DMS53 treated with DMSO at 0.1 percent for 48 hours (cell line): ENCODE results near the gene DAPK1.

Source experiments
- DNase-seq: peaks from one replicate; lab custom pipeline; 2025; ENCODE audit not compliant: unreplicated experiment; lab: John Stamatoyannopoulos, UW

DAPK1 gene

DNA sequence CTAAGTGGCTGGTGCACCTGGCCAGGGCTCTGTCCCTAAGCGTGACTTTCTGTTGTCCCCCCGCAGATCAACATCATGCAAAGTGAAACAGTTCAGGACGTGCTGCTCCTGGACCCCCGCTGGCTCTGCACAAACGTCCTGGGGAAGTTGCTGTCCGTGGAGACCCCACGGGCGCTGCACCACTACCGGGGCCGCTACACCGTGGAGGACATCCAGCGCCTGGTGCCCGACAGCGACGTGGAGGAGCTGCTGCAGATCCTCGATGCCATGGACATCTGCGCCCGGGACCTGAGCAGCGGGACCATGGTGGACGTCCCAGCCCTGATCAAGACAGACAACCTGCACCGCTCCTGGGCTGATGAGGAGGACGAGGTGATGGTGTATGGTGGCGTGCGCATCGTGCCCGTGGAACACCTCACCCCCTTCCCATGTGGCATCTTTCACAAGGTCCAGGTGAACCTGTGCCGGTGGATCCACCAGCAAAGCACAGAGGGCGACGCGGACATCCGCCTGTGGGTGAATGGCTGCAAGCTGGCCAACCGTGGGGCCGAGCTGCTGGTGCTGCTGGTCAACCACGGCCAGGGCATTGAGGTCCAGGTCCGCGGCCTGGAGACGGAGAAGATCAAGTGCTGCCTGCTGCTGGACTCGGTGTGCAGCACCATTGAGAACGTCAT lies 208.5 kb downstream of the DAPK1 start:
- no peak for DNase-seq

DNA sequence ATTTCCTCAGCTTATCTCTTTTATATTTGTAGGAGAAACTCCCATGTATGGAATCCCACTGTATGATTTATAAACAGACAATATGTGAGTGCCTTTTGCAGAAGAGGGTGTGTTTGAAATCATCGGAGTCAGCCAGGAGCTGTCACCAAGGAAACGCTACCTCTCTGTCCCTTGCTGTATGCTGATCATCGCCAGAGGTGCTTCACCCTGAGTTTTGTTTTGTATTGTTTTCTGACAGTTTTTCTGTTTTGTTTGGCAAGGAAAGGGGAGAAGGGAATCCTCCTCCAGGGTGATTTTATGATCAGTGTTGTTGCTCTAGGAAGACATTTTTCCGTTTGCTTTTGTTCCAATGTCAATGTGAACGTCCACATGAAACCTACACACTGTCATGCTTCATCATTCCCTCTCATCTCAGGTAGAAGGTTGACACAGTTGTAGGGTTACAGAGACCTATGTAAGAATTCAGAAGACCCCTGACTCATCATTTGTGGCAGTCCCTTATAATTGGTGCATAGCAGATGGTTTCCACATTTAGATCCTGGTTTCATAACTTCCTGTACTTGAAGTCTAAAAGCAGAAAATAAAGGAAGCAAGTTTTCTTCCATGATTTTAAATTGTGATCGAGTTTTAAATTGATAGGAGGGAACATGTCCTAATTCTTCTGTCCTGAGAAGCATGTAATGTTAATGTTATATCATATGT lies 210.3 kb downstream of the DAPK1 start:
- no peak for DNase-seq

DNA sequence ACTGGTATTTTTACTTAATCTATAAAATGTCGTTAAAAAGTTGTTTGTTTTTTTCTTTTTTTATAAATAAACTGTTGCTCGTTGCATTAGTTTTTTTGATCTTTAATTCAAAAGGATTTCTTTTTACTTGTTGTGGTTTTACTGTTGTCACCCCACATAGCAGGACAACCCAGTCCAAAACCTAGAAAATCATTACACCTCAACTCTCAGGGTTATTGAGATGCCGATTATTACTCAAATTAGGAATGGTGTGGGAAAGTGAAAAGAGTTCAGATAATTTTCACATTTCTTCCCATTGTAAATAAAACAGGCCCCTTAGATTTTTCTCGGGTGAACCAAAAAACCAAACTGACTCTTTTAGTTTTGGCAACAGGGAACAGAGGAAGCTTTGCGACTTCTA lies 210.9 kb downstream of the DAPK1 start:
- no peak for DNase-seq

DNA sequence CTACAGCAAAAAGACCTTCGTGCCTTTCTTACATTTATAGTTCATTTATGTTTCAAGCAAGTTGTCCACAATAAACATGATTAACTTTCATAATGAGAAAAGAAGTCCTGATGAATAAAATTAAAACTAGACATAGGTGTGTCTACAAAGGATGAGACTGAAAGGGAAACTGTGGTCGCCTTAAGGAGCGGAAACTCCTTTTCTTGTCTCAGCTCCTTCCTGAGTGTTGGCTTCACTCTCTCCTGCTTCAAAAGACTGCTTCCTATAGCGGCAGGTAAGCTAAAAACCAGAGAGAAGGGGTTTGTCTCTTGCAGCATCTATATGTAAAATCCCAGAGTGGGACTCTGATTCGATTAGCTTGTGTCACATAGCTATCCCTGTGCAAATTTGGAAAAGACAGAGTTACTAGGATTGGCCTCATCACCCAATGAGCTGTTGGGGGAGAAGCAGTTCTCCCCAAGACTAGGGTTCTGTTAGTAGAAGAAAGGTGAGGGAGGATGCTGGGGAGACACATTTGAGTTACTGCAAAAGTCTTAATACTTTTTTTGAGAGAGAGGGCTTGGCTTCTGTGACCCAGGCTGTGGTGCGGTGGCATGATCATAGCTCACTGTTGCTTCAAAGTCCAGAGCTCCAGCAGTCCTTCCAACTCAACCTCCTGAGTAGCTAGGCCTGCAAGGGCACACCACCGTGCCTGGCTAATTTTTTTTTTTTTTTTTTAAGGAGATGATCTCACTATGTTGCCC lies 211.5 kb downstream of the DAPK1 start:
- DNase-seq, result no peak

DNA sequence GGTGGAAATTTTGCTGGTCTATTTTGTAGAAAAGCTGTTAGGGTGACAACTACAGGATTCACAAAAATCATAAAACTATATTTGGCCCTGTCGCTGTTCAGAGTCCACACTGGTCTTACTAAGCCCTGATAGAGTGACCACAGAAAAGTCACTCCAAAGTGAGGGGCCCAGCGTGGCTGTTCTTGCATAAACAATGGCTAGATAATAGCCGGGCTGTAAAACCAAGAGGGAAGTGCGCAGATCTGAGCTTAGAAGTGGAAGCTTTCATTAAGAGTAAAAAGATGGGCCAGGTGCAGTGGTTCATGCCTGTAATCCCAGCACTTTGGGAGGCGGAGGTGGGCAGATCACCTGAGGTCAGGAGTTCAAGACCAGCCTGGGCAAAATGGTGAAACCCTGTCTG lies 212.8 kb downstream of the DAPK1 start:
- no peak for DNase-seq

DNA sequence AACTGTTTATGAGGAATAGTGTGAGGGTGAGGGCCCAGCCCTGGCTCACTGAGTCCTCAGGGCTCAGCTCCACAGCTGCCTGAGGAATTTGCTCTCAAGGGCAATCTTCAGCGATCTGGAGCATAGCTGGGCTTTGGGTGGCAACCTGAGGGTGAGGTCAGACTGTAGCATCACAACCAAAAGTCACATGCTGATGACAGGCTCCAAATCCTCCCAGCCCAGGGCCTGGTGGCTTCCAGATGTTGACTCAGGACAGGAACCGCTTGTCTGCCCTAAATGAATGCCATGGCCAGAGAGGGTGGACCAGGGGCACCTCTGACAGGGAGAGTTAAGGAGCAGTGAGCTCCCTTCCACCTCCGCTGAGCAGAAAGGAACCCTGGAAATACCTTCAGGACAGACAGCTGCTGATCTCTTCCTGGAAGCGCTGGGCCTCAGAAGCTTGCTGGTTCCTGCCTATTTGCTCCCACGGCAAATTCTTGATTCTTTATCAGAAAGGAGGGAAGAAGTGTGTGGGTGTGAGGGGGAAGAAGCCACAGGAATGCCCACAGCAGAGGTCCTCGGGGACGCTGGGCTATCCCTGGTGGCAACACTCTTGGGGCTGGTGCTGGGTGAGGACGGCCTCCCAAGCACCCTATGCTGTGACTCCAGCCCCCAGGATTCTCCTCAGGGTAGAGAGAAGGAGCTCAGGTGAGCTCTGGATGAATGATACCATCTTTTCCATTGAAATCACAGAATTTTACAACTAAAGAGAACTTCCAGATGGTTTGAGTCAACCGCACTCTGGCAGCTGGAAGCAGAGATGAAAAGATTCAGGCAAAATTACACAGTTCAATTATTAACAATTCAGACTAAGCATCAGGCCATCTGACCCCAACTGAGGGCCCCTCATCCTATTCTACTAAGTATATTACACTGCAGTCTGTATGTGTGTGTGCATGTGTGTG lies 214.5 kb downstream of the DAPK1 start:
- no peak for DNase-seq

DNA sequence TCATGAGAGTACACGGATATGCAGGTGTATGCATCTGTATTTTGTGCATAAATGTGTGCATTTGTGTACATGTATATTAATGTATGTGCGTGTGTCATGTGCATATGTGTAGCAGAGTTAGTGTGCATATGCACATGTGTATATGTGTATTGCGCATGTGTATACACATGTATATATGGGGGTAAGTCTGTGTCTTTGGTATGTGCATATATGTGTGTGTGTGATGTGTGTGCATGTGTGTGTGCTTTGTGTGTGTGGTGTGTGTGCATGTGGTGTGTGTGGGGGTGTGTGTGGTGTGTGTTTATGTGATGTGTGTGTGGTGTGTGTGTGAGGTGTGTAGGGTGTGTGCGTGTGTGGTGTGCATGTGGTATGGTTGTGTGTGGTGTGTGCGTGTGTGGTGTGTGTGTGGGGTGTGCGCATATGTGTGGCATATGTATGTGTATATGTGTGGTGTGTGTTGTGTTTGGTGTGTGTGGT lies 215.2 kb downstream of the DAPK1 start:
- no peak for DNase-seq

DNA sequence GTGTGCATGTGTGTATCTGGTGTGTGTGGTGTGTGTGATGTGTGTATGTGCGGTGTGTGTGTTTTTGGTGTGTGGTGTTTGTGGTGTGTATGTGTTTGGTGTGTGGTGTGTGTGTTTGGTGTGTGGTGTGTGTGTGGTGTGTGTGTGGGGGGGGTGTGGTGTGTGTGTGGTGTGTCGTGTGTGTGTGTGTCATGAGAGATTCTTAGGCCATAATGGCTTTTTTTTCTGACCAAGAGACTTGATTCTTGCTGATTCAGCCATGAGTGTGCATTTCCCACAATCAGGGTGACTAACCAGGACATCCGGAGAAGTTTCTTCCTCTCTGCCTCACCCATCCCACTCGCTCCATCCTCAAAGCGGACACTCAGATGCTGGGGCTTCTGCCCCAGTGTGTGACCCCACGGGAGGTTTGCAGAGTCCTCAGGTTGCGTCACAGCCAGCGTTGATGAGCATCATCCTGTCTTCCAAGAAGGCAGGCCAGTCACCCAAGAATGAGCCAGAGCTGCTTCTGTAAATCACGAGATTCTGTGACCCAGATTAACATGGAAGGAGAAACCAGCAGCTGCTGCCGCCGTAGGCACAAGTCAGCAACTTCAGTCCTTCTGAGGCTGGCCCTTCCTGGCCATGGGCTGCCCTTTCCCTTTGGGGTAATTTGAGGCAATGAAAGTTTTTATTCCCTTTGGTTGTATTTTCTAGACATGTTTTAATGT lies 215.8 kb downstream of the DAPK1 start:
- no peak for DNase-seq

DNA sequence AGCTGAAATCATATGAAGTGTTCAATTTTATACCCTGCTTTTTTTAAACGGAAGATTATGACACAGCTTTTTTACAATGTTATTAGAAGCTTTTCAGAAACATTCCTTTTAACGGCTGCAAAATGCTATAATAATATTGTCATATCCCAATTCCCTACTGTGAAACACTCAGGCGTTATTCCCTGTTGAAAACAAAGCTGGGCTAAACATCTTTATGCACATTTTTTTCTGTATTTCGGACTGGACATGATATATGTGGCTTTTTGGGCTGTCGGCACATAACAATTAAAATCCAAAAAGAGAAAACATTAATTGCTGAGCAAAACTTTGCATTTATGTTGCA lies 216.3 kb downstream of the DAPK1 start:
- no peak for DNase-seq

DNA sequence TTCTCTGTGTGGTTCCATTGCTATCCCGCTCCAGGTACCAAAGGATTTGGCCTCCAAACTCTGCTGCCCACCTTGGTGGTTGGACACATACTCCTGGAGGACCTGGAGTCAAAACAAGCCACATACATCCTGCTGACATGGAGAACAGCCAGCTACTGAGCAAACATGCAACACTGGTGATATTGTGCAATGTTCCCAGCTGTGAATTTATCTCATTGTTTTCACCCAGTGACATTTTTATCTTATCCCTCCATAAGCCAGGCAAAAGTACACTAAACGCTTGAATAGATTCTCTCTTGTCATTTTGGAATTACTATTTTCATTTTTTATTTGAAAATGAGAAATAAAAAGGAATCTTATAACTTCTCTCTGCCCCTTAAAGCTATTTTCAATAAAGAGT lies 217.2 kb downstream of the DAPK1 start:
- DNase-seq, result no peak

DNA sequence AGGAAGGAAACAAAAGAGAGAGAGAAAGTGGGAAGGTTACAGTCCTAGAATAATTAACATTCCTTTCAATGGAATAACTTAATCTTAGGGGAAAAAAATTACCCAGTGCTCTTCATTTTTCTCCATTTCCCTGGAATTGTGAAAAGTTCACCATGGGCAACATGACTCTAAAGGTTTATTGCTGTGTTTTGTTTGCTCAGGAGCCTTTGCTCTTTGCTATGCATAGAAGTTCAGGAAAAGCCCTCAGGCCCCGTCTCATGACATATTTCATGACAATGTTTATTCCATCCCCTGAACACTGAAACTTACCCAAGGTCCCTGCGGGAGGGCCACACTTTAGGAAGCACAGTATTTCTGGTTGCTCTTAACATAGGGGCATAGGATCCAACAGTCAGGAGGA lies 218.5 kb downstream of the DAPK1 start:
- DNase-seq, result no peak

DNA sequence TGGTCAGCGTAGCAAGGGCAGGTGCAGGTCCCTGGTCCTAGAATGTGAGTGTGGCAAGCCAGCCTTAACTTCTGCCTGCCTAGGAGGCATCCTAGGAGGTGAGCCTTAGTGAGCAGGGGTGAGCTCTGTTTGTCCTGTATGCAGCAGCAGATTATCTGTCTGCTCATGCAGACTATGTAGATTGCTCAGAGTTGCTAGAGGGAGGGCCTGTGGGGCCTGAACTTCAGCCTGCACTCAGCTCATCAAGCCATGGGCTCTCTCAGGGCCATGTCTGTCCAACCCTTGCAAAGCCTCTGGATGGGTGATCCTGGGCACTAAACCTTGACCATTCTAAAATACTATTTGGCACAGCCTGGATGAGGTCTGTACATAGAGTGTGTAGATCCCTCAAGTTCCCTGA lies 219.8 kb downstream of the DAPK1 start:
- DNase-seq, result no peak

DNA sequence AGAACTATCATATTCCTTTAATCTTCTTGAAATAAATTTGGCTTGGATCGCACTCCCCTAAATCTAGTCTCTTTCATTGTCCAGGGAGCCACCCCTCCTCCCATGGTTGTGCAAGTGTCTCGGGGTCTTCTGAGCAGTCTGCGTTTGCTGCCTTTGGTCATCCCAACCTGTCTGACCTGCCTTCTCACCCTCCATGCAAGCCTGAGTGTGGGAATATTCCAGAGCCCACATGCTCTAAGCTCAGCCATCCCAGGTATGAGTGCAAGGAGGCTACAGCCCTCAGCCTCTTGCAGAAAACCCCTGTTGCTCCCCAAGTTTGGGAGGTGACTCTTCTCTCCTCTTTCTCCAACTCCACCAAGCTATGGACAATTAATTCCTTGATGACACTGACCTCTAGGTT lies 220.6 kb downstream of the DAPK1 start:
- no peak for DNase-seq

DNA sequence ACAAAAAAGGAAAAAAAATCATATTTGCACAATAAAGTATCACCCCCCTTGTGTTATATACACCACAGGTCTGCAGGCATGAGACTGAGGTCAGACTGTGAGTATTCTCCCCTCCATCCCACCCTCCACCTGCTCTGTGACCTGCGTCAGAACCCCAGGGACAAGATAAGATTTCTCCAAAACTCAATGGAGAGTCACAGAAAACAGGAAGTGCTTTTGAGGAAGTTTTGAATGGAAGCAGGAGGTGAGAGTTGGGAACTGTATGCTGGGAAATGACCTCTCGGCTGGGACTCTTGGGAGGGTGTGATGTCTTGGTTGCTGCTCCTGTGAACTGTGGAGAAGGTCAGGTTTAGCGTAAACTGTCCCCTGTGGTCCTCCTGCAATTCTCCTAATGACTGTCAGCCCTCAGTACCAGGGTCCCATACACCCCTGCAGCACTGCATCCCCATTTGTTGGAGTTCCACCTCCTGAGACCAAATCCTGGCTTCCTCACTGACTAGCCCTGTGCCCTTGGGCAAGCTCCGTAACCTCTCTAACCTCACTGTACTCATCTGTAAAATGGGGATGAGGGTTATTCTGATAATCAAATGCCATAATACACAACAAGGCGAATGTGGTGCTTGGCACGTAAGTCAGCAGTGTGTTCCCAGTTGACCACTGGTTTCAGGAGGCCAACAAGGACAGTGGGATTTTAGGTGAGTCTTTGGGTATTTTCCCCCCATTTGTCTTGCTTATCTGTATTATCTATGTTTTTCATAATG lies 221.4 kb downstream of the DAPK1 start:
- DNase-seq, result no peak

DNA sequence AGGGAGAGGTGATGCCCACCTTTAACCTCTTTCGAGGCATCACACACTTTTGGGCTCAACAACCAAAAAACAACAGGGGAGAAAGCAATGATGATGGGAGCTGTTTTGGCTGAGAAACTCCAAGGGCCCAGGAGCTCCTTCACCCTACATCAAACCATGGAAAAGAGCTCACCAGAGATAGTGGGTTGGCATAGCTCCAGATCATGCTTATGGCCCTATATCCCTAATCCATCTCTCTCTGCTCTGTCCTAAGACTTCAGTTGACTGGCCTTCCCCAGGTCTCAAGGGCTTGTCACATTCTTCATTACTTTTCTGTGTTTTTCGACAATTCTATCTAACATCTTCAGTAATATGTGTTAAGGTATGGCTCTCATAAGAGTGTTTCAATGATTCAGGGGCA lies 222.5 kb downstream of the DAPK1 start:
- DNase-seq, result no peak

DNA sequence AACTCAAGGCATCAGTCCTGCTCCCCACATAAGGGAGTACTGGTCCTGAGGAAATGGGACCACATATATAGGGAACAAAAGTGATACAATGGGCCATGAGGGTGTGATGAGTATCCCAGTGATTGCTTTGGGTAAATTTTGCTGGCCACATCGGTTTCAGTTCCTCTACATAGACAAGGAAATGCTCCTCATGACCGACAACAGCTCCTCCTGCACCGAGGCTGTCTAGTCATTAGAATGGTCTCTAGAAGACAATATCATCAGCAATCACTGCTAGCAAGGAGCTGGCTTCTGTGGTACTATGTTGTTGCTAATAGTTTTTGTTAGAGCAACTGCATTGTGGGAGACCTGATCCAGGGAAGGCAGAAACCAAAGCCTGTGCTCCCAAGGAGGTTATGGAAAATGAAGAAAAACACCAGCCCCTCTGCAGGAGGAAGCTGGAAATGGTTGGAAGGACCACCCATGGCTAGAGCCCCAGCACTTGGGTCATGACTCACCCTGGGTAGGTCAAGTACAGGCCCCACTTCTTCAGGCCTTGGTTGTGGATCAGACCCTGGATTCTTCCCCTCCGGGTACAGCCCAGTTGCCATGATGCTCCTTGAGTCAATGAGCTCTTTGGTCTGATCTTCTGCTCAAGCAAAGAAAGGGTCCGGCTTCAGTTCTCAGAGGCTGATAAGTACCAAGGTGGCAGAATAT lies 224.9 kb downstream of the DAPK1 start:
- no peak for DNase-seq

DNA sequence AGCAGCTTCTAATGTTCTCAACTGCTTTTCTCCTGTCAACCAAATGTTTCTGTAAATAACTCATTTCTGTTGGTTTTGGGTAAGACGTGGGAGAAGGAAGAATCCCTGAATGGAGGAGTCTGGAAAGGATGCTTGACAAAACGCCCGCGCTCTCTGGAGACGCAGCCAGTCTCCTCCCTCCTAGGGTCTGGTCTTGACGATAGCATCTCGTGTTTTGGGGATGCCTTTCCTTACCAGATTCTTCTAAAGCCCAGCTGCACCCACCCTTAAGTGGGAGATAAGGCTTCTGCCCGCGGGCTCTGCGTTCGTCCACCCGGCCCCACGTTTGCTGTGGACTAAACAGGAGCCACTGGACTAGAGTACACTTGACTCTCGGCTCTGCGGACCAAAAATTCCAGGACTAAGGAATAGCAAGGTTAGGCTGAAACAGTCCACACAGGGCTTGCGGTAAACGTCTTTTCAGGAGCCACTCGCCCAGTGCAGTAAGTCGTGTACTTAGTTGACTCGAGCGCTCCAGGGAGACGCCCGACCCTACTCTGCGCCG lies 227.8 kb downstream of the DAPK1 start:
- peak; percentile 28 for DNase-seq

DNA sequence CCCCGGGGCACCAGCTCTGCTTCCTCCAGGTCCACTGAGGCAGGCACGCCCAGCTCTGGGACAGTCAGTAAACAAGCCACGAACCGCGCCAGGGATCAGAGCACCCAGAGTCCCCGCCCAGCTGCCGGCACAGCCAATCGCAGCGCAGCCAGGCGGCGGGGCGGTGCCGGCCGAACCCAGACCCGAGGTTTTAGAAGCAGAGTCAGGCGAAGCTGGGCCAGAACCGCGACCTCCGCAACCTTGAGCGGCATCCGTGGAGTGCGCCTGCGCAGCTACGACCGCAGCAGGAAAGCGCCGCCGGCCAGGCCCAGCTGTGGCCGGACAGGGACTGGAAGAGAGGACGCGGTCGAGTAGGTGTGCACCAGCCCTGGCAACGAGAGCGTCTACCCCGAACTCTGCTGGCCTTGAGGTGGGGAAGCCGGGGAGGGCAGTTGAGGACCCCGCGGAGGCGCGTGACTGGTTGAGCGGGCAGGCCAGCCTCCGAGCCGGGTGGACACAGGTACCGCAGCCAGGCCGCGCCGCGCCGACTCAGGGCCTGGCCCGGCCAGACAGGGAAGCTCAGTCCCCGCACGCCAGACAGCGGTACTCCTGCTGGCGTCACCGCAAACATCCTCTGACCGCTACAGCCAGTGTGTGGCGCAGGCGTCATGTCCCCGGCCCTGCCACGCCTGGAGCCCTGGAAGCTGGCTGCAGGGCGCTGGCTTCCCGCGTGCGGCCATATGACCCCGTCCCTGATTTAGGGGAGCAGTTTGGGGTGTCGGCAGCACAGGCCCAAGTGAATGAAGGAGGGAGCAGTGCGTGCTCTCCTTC lies 228.4 kb downstream of the DAPK1 start, which contains the start of gene CTSL:
TSS of gene CTSL (plus strand) at position 220 of the 810 bp plus-strand sequence. CDS start 1,485 bp downstream, outside the sequence.
- peak; percentile 46 for DNase-seq
